HUES6 (cell line): ENCODE data around the gene ABCC5.

ENCODE experiments used
- H3K27ac ChIP-seq: 2 replicates; pipeline ENCODE4 v1.7.0; 2013; ENCODE audit warnings: low read depth, mild to moderate bottlenecking, low read length, inconsistent platforms
- H3K27me3 ChIP-seq: 2 replicates; pipeline ENCODE4 v1.6.1; 2013; ENCODE audit warnings: low read length; ENCODE audit not compliant: control insufficient read depth, insufficient read depth
- H3K36me3 ChIP-seq: 2 replicates; pipeline ENCODE4 v1.6.1; 2013; ENCODE audit warnings: low read length; ENCODE audit not compliant: control insufficient read depth, insufficient read depth
- H3K4me1 ChIP-seq: 2 replicates; pipeline ENCODE4 v1.6.1; 2013; ENCODE audit warnings: low read length; ENCODE audit not compliant: control insufficient read depth, insufficient read depth
- H3K4me3 ChIP-seq: 2 replicates; pipeline ENCODE4 v1.5.1; 2013; ENCODE audit warnings: low read depth, low read length
- H3K9ac ChIP-seq: one replicate; pipeline ENCODE4 v1.6.1; 2013; ENCODE audit warnings: mild to moderate bottlenecking, low read length
- H3K9me3 ChIP-seq: 2 replicates; pipeline ENCODE4 v1.6.1; 2013; ENCODE audit warnings: low read depth, low read length; ENCODE audit not compliant: control insufficient read depth, insufficient read depth

The ABCC5 gene

GRCh38 chr3:183870563-183870962 is 147.1 kb downstream of the ABCC5 start:
- H3K4me3 ChIP-seq = no peak overlapping the region
- peaks cover 26% of the 10 kb centered on the region for H3K36me3 ChIP-seq
- no peaks in the 10 kb centered on the region for H3K27me3 ChIP-seq
- H3K9me3 ChIP-seq = no peaks in the 10 kb centered on the region
- H3K27ac ChIP-seq = no peak overlapping the region
- H3K9ac ChIP-seq = no peak overlapping the region
- H3K4me1 ChIP-seq = no peaks in the 10 kb centered on the region
